HepG2 (cell line): ENCODE results near the gene CFAP206. TPM values are rescaled to one million over a fixed set of nuclear protein-coding genes. Genes with fewer than 3 reads are reported as not detected.

Experiments
- ATAC-seq: fragments of 200-7000 bp; cut with Tn5 transposase; 3 replicates; pipeline ENCODE4 v1.9.1; 2020; ENCODE audit warnings: mild to moderate bottlenecking, moderate library complexity
- BruUV-seq: library from RNA; stranded (reverse); fragments of 400-500 nt; replicated peaks from 2 replicates; lab custom pipeline; 2021; lab: Mats Ljungman, UMichigan
- CTCF ChIA-PET: fragments of 300-600 bp; formaldehyde crosslinking; extraction: SDS; loops from one replicate; lab custom pipeline; 2021; ENCODE audit warnings: low total read pairs, inconsistent platforms, low intra/inter-chr PET ratio; lab: Yijun Ruan, JAX
- POLR2A ChIA-PET: fragments of 350-600 bp; sonication (Branson Sonifier 250); formaldehyde crosslinking; loops from one replicate; lab custom pipeline; 2020; ENCODE audit warnings: antibody characterized with exemption, inconsistent platforms; lab: Yijun Ruan, JAX
- DNase-seq: peaks from one replicate; pipeline ENCODE4 v3.0.0-alpha.2; 2015; ENCODE audit warnings: low spot score
- FAIRE-seq: peaks from 3 replicates; lab custom pipeline; 2011; peaks lifted over from hg19 to GRCh38; lab: Jason Lieb, UNC
- H2AFZ ChIP-seq: one replicate; pipeline ENCODE4 v1.6.1; 2011; ENCODE audit warnings: low read length, inconsistent platforms
- H3K27ac ChIP-seq: fragments of 300-600 bp; 3 replicates; pipeline ENCODE4 v1.8.0; 2011; ENCODE audit warnings: mixed run types, mild to moderate bottlenecking, mixed read lengths, low read length, inconsistent platforms; ENCODE audit not compliant: insufficient read depth; ENCODE audit errors: extremely low read length
- H3K27me3 ChIP-seq, 2 experiments: fragments of 200-600 bp in 1 of 2; 2 replicates in 1 of 2; 3 replicates in 1 of 2; pipeline versions ENCODE4 v1.6.0 to v1.8.0; 2011; ENCODE audit warnings: low read length in 2 of 2, mild to moderate bottlenecking in 2 of 2, moderate library complexity in 2 of 2, inconsistent platforms in 1 of 2; ENCODE audit not compliant: insufficient read depth in 2 of 2, control insufficient read depth in 1 of 2
- H3K36me3 ChIP-seq, 2 experiments: fragments of 200-600 bp in 1 of 2; replicated peaks in 1 of 2; 2 replicates in 1 of 2; 3 replicates in 1 of 2; pipeline versions ENCODE4 v1.5.1 to v1.8.0; 2011; ENCODE audit warnings: low read length in 2 of 2, inconsistent platforms in 1 of 2; ENCODE audit not compliant: insufficient read depth in 2 of 2, control insufficient read depth in 1 of 2
- H3K4me1 ChIP-seq: 2 replicates; pipeline ENCODE4 v1.5.1; 2012; ENCODE audit warnings: low read length, inconsistent platforms; ENCODE audit not compliant: insufficient read depth
- H3K4me2 ChIP-seq: 2 replicates; pipeline ENCODE4 v1.6.0; 2011; ENCODE audit warnings: low read depth, low read length, inconsistent platforms
- H3K4me3 ChIP-seq, 3 experiments: fragments of 200-600 bp in 1 of 3; sonication (generic), shearing (Covaris generic) in 1 of 3; replicated peaks in 1 of 3; 2 replicates each; pipeline ENCODE4 v1.5.1; 2011 to 2016; ENCODE audit warnings: low read length in 3 of 3, inconsistent platforms in 2 of 3, low read depth in 2 of 3, mild to moderate bottlenecking in 2 of 3, control low read depth in 1 of 3, mixed read lengths in 1 of 3; ENCODE audit not compliant: insufficient read depth in 1 of 3
- H3K79me2 ChIP-seq: one replicate; pipeline ENCODE4 v1.6.1; 2011; ENCODE audit warnings: low read length, inconsistent platforms; ENCODE audit not compliant: insufficient read depth
- H3K9ac ChIP-seq: 2 replicates; pipeline ENCODE4 v1.6.0; 2011; ENCODE audit warnings: mild to moderate bottlenecking, low read depth, low read length, inconsistent platforms; ENCODE audit not compliant: insufficient read depth
- H3K9me3 ChIP-seq: 2 replicates; pipeline ENCODE4 v1.5.1; 2012; ENCODE audit warnings: mild to moderate bottlenecking, low read length
- H4K20me1 ChIP-seq: 2 replicates; pipeline ENCODE4 v1.6.0; 2011; ENCODE audit warnings: inconsistent platforms, mild to moderate bottlenecking, low read length, moderate library complexity; ENCODE audit not compliant: insufficient read depth
- ATF7 ChIP-seq, 2 experiments: fragments of 450-650 bp in 1 of 2; sonication (generic) in 1 of 2; formaldehyde crosslinking in 1 of 2; IDR thresholded peaks; 2 replicates each; pipeline versions ENCODE4 v1.4.0 to v1.6.1; 2016 to 2020; ENCODE audit warnings: antibody characterized with exemption in 1 of 2, mild to moderate bottlenecking in 1 of 2, missing genetic modification reagents in 1 of 2
- KMT2A ChIP-seq: sonication (generic); formaldehyde crosslinking; IDR thresholded peaks from 2 replicates; pipeline ENCODE4 v1.4.0; 2020; ENCODE audit warnings: missing genetic modification reagents
- SIX1 ChIP-seq: sonication (generic); formaldehyde crosslinking; IDR thresholded peaks from 2 replicates; pipeline ENCODE4 v1.4.0; 2020; ENCODE audit warnings: missing genetic modification reagents, borderline replicate concordance
- SNAPC2 ChIP-seq: sonication (generic); formaldehyde crosslinking; IDR thresholded peaks from 2 replicates; pipeline ENCODE4 v1.8.1; 2022; ENCODE audit warnings: mild to moderate bottlenecking, missing genetic modification reagents
- U2AF1 ChIP-seq: fragments of 200-400 bp; formaldehyde crosslinking; optimal IDR thresholded peaks from 2 replicates; pipeline ENCODE3; 2017; ENCODE audit warnings: mild to moderate bottlenecking, low read depth, low read length
- WGBS: methylation state at CpG from one replicate; pipeline ENCODE4 v1.1.6; 2017; ENCODE audit warnings: low lambda C conversion rate; 5-methylcytosine and 5-hydroxymethylcytosine counted together
- in situ Hi-C: cut with HindIII; loops from 2 replicates; pipeline ENCODE4 v1.10.0; 2017; ENCODE audit warnings: low pct_unique_long_range_greater_than_20kb; ENCODE audit not compliant: extremely low pct_ligation_motif_present
- intact Hi-C: fragments of 100-400 bp; cut with micrococcal nuclease; formaldehyde crosslinking; loops from one replicate; pipeline ENCODE4 v1.10.0; 2022; ENCODE audit not compliant: unreplicated experiment
- polyA plus RNA-seq, 8 experiments: library from polyadenylated mRNA; depleted of rRNA in 3 of 8; stranded (reverse) in 7 of 8; unstranded in 1 of 8; fragments of >200 nt; fragmentation: Illumina TruSeq in 4 of 8; extraction: Trizol in 4 of 8; gene quantifications; 2 replicates each; pipeline versions ENCODE4 v1.2.1 to v1.2.3, GENCODE V29; 2011 to 2016; ENCODE audit warnings: low read depth in 4 of 8, missing spikeins in 1 of 8, mixed read lengths in 1 of 8; ENCODE audit not compliant: insufficient read depth in 1 of 8
- total RNA-seq, 5 experiments: library from RNA; depleted of rRNA; stranded (reverse); fragments of >200 nt; fragmentation: Illumina TruSeq; extraction: Trizol; gene quantifications; 2 replicates each; pipeline ENCODE4 v1.2.3, GENCODE V29; 2016; ENCODE audit warnings: low read depth in 1 of 5

The CFAP206 gene
- total and polyA plus RNA-seq, 2 of the 13 experiments (the other 11 are each of a cell fraction or from before 2014, with no cell fraction given): not detected

GRCh38 chr6:87382861-87383260 lies 24.9 kb upstream of the CFAP206 start:
- FAIRE-seq (no peak), DNase-seq (no peak), ATAC-seq (no peak)
- BruUV-seq: no TSS peak
- WGBS: 79% methylated on average over 5 of the region's 5 CpGs
- Histone ChIP-seq H2AFZ (no peak overlapping the region), H3K4me3 (no peak overlapping the region), H3K4me1 (no peaks in the 10 kb centered on the region), H3K27ac (no peak overlapping the region), H3K79me2 (no peaks in the 10 kb centered on the region), H4K20me1 (no peaks in the 10 kb centered on the region), H3K4me2 (no peak overlapping the region), H3K27me3 (no peaks in the 10 kb centered on the region), H3K9me3 (no peaks in the 10 kb centered on the region), H3K36me3 (no peaks in the 10 kb centered on the region), H3K9ac (no peak overlapping the region)
- CTCF ChIA-PET: no interaction called here
- intact Hi-C loops: no loop called here
- TF ChIP-seq U2AF1: no peak
- POLR2A ChIA-PET: no interaction called here
- in situ Hi-C loops: no loop called here

- CTCF ChIA-PET: no interaction called here
Observed at GRCh38 chr6:87384038-87384437, 23.7 kb upstream of the CFAP206 start.

More at GRCh38 chr6:87384038-87384437, 23.7 kb upstream of the CFAP206 start:
- Histone ChIP-seq H4K20me1 (no peaks in the 10 kb centered on the region), H3K4me3 (no peak overlapping the region), H3K27ac (no peak overlapping the region), H3K79me2 (no peaks in the 10 kb centered on the region), H3K4me2 (no peak overlapping the region), H3K9ac (no peak overlapping the region), H3K36me3 (no peaks in the 10 kb centered on the region), H3K9me3 (no peaks in the 10 kb centered on the region), H3K27me3 (no peaks in the 10 kb centered on the region), H3K4me1 (no peaks in the 10 kb centered on the region), H2AFZ (no peak overlapping the region)
- WGBS: 42% methylated on average over 1 of the region's 1 CpG
- ATAC-seq (no peak), DNase-seq (no peak), FAIRE-seq (no peak)
- in situ Hi-C loops: no loop called here
- no TSS peak for BruUV-seq
- POLR2A ChIA-PET: no interaction called here
- TF ChIP-seq ATF7 (IDR thresholded peaks at IDR 0.05) (peak; percentile 54; the same call in 1 of the 2 replicates), ATF7 (CRISPR knock-in tag; IDR thresholded peaks at IDR 0.05) (no peak), SNAPC2 (CRISPR knock-in tag) (no peak), KMT2A (no peak), SIX1 (CRISPR knock-in tag) (no peak)
- intact Hi-C loops: no loop called here
